Cortex of kidney (tissue), 1 donor: Measurements from ENCODE around the gene PRDM16.

ENCODE experiments used
- DNase-seq: peaks from one replicate; lab custom pipeline; 2025; lab: John Stamatoyannopoulos, UW

PRDM16 gene

GRCh38 chr1:3053986-3054385 is 15.0 kb upstream of the PRDM16 start:
- no peak for DNase-seq

- DNase-seq, result no peak
These were observed 14.5 kb upstream of the PRDM16 start for GRCh38 chr1:3054474-3054873.

- no peak for DNase-seq
These were observed 14.0 kb upstream of the PRDM16 start for GRCh38 chr1:3055051-3055450.

- no peak for DNase-seq
These were observed 12.4 kb upstream of the PRDM16 start for GRCh38 chr1:3056641-3057040.

- DNase-seq, result no peak
These were observed 10.6 kb upstream of the PRDM16 start for GRCh38 chr1:3058263-3059030.

- no peak for DNase-seq
These were observed 8.9 kb upstream of the PRDM16 start for GRCh38 chr1:3060127-3060526.

GRCh38 chr1:3060601-3061551 is 8.1 kb upstream of the PRDM16 start:
- DNase-seq, result no peak

- DNase-seq, result no peak
These were observed 7.4 kb upstream of the PRDM16 start for GRCh38 chr1:3061566-3061965.

GRCh38 chr1:3061981-3062615 is 6.9 kb upstream of the PRDM16 start:
- DNase-seq, result no peak

GRCh38 chr1:3062616-3063378 is 6.2 kb upstream of the PRDM16 start:
- DNase-seq, result no peak

GRCh38 chr1:3063379-3064295 is 5.4 kb upstream of the PRDM16 start:
- DNase-seq, result no peak

GRCh38 chr1:3064296-3064850 is 4.6 kb upstream of the PRDM16 start:
- DNase-seq, result no peak

GRCh38 chr1:3064901-3065300 is 4.1 kb upstream of the PRDM16 start:
- DNase-seq, result no peak

GRCh38 chr1:3065396-3065795 is 3.6 kb upstream of the PRDM16 start:
- DNase-seq, result no peak

- DNase-seq, result no peak
These were observed 3.2 kb upstream of the PRDM16 start for GRCh38 chr1:3065797-3066196.

GRCh38 chr1:3066250-3066711 is 2.7 kb upstream of the PRDM16 start:
- no peak for DNase-seq

GRCh38 chr1:3066826-3067225 is 2.2 kb upstream of the PRDM16 start:
- no peak for DNase-seq

- DNase-seq, result no peak
These were observed 1.7 kb upstream of the PRDM16 start for GRCh38 chr1:3067301-3067670.

GRCh38 chr1:3067671-3068563 is 1.1 kb upstream of the PRDM16 start:
- no peak for DNase-seq
